ENCODE measurements around the gene PANK3. TPM values are rescaled to one million over a fixed set of nuclear protein-coding genes. Genes with fewer than 3 reads are reported as not detected.

The PANK3 gene
- polyA plus RNA-seq, 3 donors: 9.0 to 11.9 (median 9.3) TPM

GRCh38 chr5:168612996-168613395 lies 33.8 kb upstream of the PANK3 start:
- intact Hi-C loops (cut with micrococcal nuclease): no loop called here
- no peak overlapping the region for H3K4me2 ChIP-seq (replicated peaks; ENCODE audit: extremely low read depth, low read length, poor library complexity, severe bottlenecking)
- H3K27ac ChIP-seq (ENCODE audit: low read depth in 1 of 2, low read length in 2 of 2): no peak overlapping the region
- TF ChIP-seq CTCF (IDR thresholded peaks at IDR 0.05): no peak
- H2AFZ ChIP-seq (ENCODE audit: insufficient read depth, low read depth, low read length, poor library complexity, severe bottlenecking): no peak overlapping the region
- H3K27me3 ChIP-seq (ENCODE audit: control insufficient read depth in 2 of 2, insufficient read depth in 2 of 2, low read length in 2 of 2): no peaks in the 10 kb centered on the region
- H3K4me1 Mint-ChIP-seq: peaks cover 5% of the 10 kb centered on the region
- no peak overlapping the region for H3K9ac ChIP-seq (ENCODE audit: insufficient read depth, low read length, poor library complexity, severe bottlenecking)
- H3K4me3 ChIP-seq (replicated peaks in 1 of 3; ENCODE audit: low read depth in 2 of 3, low read length in 3 of 3): no peak overlapping the region
- DNase-seq: no peak
- H3K79me2 ChIP-seq (ENCODE audit: insufficient read depth, low read length): no peaks in the 10 kb centered on the region
- peaks cover 0 to 3% (median 0%) of the 10 kb centered on the region in 7 donors for H3K9me3 Mint-ChIP-seq
- H3K9me3 ChIP-seq (replicated peaks in 1 of 2; ENCODE audit: control insufficient read depth in 1 of 2, insufficient read depth in 1 of 2, low read length in 2 of 2): no peaks in the 10 kb centered on the region
- no peak overlapping the region for H3K4me3 Mint-ChIP-seq
- no peaks in the 10 kb centered on the region for H3K36me3 Mint-ChIP-seq
- H3K4me1 ChIP-seq (ENCODE audit: control insufficient read depth in 1 of 2, insufficient read depth in 2 of 2, low read length in 2 of 2): no peaks in the 10 kb centered on the region
- H3K36me3 ChIP-seq (replicated peaks in 1 of 2; ENCODE audit: control insufficient read depth in 1 of 2, insufficient read depth in 2 of 2, low read length in 2 of 2): no peaks in the 10 kb centered on the region
- WGBS (ENCODE audit: insufficient coverage): no CpG with 5 or more reads among the region's 2 CpGs
- no peak overlapping the region for H3K27ac Mint-ChIP-seq
- peaks cover 0 to 2% (median 2%) of the 10 kb centered on the region in 3 donors for H3K27me3 Mint-ChIP-seq (ENCODE audit: low read depth in 3 of 3)
- H4K20me1 ChIP-seq (ENCODE audit: insufficient read depth, low read length): no peaks in the 10 kb centered on the region

DNA sequence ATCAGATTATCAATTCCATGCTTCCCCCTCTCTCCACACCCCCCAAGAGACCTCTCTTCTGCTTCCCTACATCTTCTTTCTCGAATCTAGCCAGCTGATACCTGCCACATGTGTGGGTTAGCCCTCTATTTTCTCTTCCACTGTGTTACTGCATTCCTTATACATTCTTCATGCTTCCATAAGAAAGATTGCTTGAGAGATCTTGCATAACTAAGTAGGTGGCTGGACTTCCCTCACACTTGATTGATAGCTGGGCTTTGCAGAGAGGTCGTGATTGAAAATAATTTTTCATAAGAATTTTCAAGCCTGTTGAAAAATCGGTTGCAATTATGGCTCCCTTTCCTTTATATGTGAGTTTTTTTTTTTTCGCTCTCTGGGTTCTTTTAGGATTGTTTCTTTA lies 33.0 kb upstream of the PANK3 start:
- no peak overlapping the region for H3K4me3 Mint-ChIP-seq
- 100% methylated on average over 1 of the region's 4 CpGs for WGBS (ENCODE audit: insufficient coverage)
- Histone ChIP-seq H3K9me3 (replicated peaks in 1 of 2; ENCODE audit: control insufficient read depth in 1 of 2, insufficient read depth in 1 of 2, low read length in 2 of 2) (no peaks in the 10 kb centered on the region), H3K4me1 (ENCODE audit: control insufficient read depth in 1 of 2, insufficient read depth in 2 of 2, low read length in 2 of 2) (no peaks in the 10 kb centered on the region), H3K9ac (ENCODE audit: insufficient read depth, low read length, poor library complexity, severe bottlenecking) (no peak overlapping the region), H4K20me1 (ENCODE audit: insufficient read depth, low read length) (no peaks in the 10 kb centered on the region), H3K27ac (ENCODE audit: low read depth in 1 of 2, low read length in 2 of 2) (no peak overlapping the region), H2AFZ (ENCODE audit: insufficient read depth, low read depth, low read length, poor library complexity, severe bottlenecking) (no peak overlapping the region), H3K36me3 (replicated peaks in 1 of 2; ENCODE audit: control insufficient read depth in 1 of 2, insufficient read depth in 2 of 2, low read length in 2 of 2) (no peaks in the 10 kb centered on the region), H3K4me2 (replicated peaks; ENCODE audit: extremely low read depth, low read length, poor library complexity, severe bottlenecking) (no peak overlapping the region), H3K27me3 (ENCODE audit: control insufficient read depth in 2 of 2, insufficient read depth in 2 of 2, low read length in 2 of 2) (no peaks in the 10 kb centered on the region), H3K4me3 (replicated peaks in 1 of 3; ENCODE audit: low read depth in 2 of 3, low read length in 3 of 3) (no peak overlapping the region), H3K79me2 (ENCODE audit: insufficient read depth, low read length) (no peaks in the 10 kb centered on the region)
- no peak overlapping the region for H3K27ac Mint-ChIP-seq
- peaks cover 5% of the 10 kb centered on the region for H3K4me1 Mint-ChIP-seq
- H3K27me3 Mint-ChIP-seq (ENCODE audit: low read depth in 3 of 3): peaks cover 0 to 2% (median 2%) of the 10 kb centered on the region in 3 donors
- no peaks in the 10 kb centered on the region for H3K36me3 Mint-ChIP-seq
- no peak for DNase-seq
- intact Hi-C loops (cut with micrococcal nuclease): no loop called here
- peaks cover 0 to 3% (median 0%) of the 10 kb centered on the region in 7 donors for H3K9me3 Mint-ChIP-seq
- TF ChIP-seq CTCF (IDR thresholded peaks at IDR 0.05): no peak
